Calu3 (cell line): ENCODE results near the gene S100A10. TPM values are rescaled to one million over a fixed set of nuclear protein-coding genes. Genes with fewer than 3 reads are reported as not detected.

Experiments
- BruUV-seq: library from RNA; stranded (reverse); fragments of 400-500 nt; replicated peaks from 2 replicates; lab custom pipeline; 2021; lab: Mats Ljungman, UMichigan
- CTCF ChIA-PET: fragments of 300-600 bp; sonication (Branson Sonifier 250); formaldehyde crosslinking; loops from one replicate; lab custom pipeline; 2022; ENCODE audit warnings: antibody characterized with exemption; lab: Charles Lee
- DNase-seq: peaks from one replicate; pipeline ENCODE4 v3.0.0; 2022
- H3K27ac Mint-ChIP-seq: one replicate; pipeline ENCODE4 v1.8.0; 2022; ENCODE audit warnings: mixed read lengths; ENCODE audit not compliant: unreplicated experiment
- H3K27me3 Mint-ChIP-seq: one replicate; pipeline ENCODE4 v1.8.0; 2022; ENCODE audit warnings: mixed read lengths; ENCODE audit not compliant: unreplicated experiment
- H3K36me3 Mint-ChIP-seq: one replicate; pipeline ENCODE4 v1.8.0; 2022; ENCODE audit warnings: mild to moderate bottlenecking, moderate library complexity, mixed read lengths; ENCODE audit not compliant: insufficient read depth, unreplicated experiment
- H3K4me1 Mint-ChIP-seq: one replicate; pipeline ENCODE4 v1.8.0; 2022; ENCODE audit warnings: mild to moderate bottlenecking, low read depth, mixed read lengths; ENCODE audit not compliant: unreplicated experiment
- H3K4me3 Mint-ChIP-seq: one replicate; pipeline ENCODE4 v1.8.0; 2022; ENCODE audit warnings: mild to moderate bottlenecking, low read depth, moderate library complexity, mixed read lengths; ENCODE audit not compliant: unreplicated experiment
- H3K9me3 Mint-ChIP-seq: one replicate; pipeline ENCODE4 v1.8.0; 2022; ENCODE audit warnings: low read depth, mixed read lengths; ENCODE audit not compliant: unreplicated experiment
- CTCF ChIP-seq: fragments of 200-600 bp; IDR thresholded peaks from one replicate; pipeline ENCODE4 v1.8.0; 2022; ENCODE audit warnings: antibody characterized with exemption; ENCODE audit not compliant: unreplicated experiment
- intact Hi-C: fragments of 100-400 bp; cut with micrococcal nuclease; formaldehyde crosslinking; loops from one replicate; pipeline ENCODE4 v1.10.0; 2022; ENCODE audit not compliant: unreplicated experiment
- total RNA-seq: library from RNA; stranded (reverse); gene quantifications from 2 replicates; pipeline ENCODE4 v1.2.3, GENCODE V29; 2022

The S100A10 gene
- total RNA-seq, 1 experiment from 2014 or later: 882 TPM

DNA sequence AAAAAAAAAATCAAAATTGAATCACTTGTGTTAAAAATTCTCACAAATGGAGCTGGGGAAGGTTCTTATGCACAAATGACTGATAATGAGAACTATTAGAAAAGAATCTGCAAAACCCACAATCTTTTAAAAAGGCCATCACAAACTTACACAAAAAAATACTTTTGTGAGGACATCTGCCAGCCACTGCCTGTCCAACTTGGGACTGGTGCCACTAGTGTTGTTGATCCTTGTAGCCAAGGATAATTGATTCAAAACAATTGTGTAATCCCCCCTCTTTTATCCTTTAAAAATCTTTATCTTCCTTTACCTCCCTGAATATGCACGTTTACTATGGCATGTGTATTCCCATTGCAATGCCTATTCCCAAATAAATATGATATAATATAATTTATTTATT lies 45.2 kb downstream of the S100A10 start:
- TF ChIP-seq CTCF: no peak
- H3K4me3 Mint-ChIP-seq: no peak overlapping the region
- no peaks in the 10 kb centered on the region for H3K9me3 Mint-ChIP-seq
- H3K36me3 Mint-ChIP-seq: peaks cover 20% of the 10 kb centered on the region
- DNase-seq: no peak
- H3K27me3 Mint-ChIP-seq: no peaks in the 10 kb centered on the region
- H3K27ac Mint-ChIP-seq: no peak overlapping the region
- BruUV-seq: no TSS peak
- H3K4me1 Mint-ChIP-seq: peaks cover 34% of the 10 kb centered on the region
- intact Hi-C loops: no loop called here
- CTCF ChIA-PET: no interaction called here

- Mint-ChIP-seq H3K4me3 (no peak overlapping the region), H3K36me3 (peaks cover 20% of the 10 kb centered on the region), H3K27me3 (no peaks in the 10 kb centered on the region), H3K9me3 (no peaks in the 10 kb centered on the region), H3K27ac (peak overlapping the region; percentile 86), H3K4me1 (peaks cover 34% of the 10 kb centered on the region)
- CTCF ChIA-PET: interaction anchor here (1.0 to 1.7 kb wide), 4 partner anchors 21 to 90 kb away, joined by 3 to 9 read pairs (median 4); partner anchors contain the start of gene S100A11
- no TSS peak for BruUV-seq
- DNase-seq: no peak
- intact Hi-C loops: no loop called here
- TF ChIP-seq CTCF: no peak
These were observed 46.5 kb downstream of the S100A10 start for GRCh38 chr1:151947140-151947539.

DNA sequence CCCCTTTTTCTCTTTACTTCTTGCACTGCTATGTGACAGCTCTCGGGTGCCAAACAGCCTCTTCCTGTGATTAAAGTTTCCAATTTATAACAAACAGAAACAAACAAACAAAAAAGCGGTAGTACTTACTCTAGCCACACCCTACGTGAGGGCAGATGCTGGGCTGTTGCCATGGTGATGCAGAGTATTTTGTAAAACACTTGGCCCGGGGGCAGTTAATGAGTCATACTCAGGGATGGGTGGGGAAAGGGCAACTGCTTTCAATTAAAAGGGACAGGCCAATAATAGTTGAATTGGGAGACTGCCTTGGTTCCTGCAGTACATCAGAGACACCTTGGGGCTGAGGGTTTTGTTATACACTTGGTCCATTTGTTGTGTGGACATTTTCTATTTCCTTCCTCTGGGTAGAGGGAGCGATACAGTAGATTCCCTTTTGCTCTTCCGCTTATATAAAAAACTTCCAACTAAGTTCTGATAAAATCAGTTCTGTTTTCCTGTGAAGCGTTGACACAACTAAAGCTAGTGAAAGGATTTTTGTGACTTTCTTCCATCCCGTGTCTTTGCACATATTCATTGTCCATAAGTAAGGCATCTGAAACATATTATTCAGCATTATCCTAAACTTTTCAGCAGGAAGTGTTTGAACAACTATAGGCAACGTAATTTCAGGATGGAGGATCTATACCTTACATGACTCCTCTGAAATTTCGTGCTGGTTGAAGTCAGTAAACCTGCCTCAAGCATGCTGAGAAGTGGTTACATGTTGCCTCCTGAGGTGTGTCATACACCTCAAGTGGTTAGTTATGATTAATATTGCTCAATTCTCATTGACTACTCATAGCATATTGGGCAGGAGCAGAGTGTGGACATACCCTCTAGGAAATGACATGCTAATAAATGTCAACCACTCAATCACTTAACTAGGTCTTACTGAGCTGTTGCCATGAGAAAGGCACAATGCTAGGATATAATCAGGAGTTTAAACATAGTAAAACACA lies 47.6 kb downstream of the S100A10 start:
- peak overlapping the region; percentile 86 for H3K27ac Mint-ChIP-seq
- intact Hi-C loops: no loop called here
- peaks cover 41% of the 10 kb centered on the region for H3K4me1 Mint-ChIP-seq
- CTCF ChIA-PET: interaction anchor here (0.6 to 1.7 kb wide), 9 partner anchors 10 to 1075 kb away, joined by 3 to 9 read pairs (median 4); partner anchors contain the start of gene S100A11
- peaks cover 26% of the 10 kb centered on the region for H3K36me3 Mint-ChIP-seq
- no peaks in the 10 kb centered on the region for H3K9me3 Mint-ChIP-seq
- TF ChIP-seq CTCF: no peak
- TSS peak; percentile 94 for BruUV-seq
- peak overlapping the region; percentile 4 for H3K4me3 Mint-ChIP-seq
- no peaks in the 10 kb centered on the region for H3K27me3 Mint-ChIP-seq
- peak; percentile 97 for DNase-seq

GRCh38 chr1:151944857-151945575 lies 48.6 kb downstream of the S100A10 start:
- TF ChIP-seq CTCF: no peak
- CTCF ChIA-PET: interaction anchor here (0.6 to 1.6 kb wide), 6 partner anchors 9 to 1074 kb away, joined by 3 to 4 read pairs (median 4); no protein-coding TSS in a partner anchor
- H3K36me3 Mint-ChIP-seq: peaks cover 26% of the 10 kb centered on the region
- H3K4me3 Mint-ChIP-seq: peak overlapping the region; percentile 4
- TSS peak; percentile 92 for BruUV-seq
- no peak for DNase-seq
- peak overlapping the region; percentile 86 for H3K27ac Mint-ChIP-seq
- peaks cover 45% of the 10 kb centered on the region for H3K4me1 Mint-ChIP-seq
- H3K9me3 Mint-ChIP-seq: no peaks in the 10 kb centered on the region
- intact Hi-C loops: no loop called here
- no peaks in the 10 kb centered on the region for H3K27me3 Mint-ChIP-seq
